ENCODE results near the gene RASD1. TPM values are rescaled to one million over a fixed set of nuclear protein-coding genes. Genes with fewer than 3 reads are reported as not detected.

The RASD1 gene
- total RNA-seq, 1 experiment from 2014 or later = 59.0 TPM

DNA sequence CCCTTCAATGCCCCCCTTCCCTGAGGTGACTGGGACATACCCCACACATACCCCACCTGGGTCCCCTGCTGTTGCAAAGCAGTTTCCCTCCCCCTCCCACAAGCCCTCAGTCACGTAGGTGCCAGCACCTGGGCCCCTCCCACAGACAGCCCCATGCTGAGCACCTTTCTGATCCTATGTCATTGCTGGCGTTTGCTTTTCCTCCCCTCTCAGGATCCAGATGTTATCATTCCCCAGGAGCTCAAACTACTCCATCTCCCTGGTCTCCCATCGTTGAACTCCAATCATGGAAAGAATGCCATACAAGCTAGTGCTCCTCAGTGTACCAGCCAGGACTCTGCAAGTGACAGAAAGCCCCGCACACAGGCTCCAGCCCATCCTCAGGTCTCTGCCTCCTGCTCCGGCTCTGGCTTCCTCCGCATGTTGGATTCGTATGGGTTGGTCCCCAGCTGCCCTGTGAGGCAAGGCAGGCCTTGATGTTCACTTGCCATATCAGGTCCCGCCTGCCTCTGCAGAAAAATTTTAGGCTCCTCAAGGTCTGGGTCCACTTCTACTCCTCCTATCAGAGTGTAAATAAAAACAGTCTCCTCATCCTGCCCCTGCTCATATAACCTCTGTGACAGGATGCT lies 50.8 kb downstream of the RASD1 start:
- H3K36me3 ChIP-seq (ENCODE audit: low read depth, low read length) = no peaks in the 10 kb centered on the region
- H4K20me1 ChIP-seq (ENCODE audit: low read length) = no peaks in the 10 kb centered on the region
- no peak for ATAC-seq
- TSS peak; percentile 95 for BruUV-seq (replicated peaks)
- no peaks in the 10 kb centered on the region for H3K9me3 ChIP-seq (ENCODE audit: low read length)
- intact Hi-C loops (cut with micrococcal nuclease) = no loop called here
- H3F3A ChIP-seq (ENCODE audit: low read length, unreplicated experiment) = peaks cover 6% of the 10 kb centered on the region
- ChIA-PET CTCF (interaction anchor here (0.5 to 1.0 kb wide), 4 partner anchors 54 to 1031 kb away, joined by 3 read pairs; no protein-coding TSS in a partner anchor), POLR2A (ENCODE audit: unreplicated experiment) (no interaction called here)
- TF ChIP-seq, protein P1, sequence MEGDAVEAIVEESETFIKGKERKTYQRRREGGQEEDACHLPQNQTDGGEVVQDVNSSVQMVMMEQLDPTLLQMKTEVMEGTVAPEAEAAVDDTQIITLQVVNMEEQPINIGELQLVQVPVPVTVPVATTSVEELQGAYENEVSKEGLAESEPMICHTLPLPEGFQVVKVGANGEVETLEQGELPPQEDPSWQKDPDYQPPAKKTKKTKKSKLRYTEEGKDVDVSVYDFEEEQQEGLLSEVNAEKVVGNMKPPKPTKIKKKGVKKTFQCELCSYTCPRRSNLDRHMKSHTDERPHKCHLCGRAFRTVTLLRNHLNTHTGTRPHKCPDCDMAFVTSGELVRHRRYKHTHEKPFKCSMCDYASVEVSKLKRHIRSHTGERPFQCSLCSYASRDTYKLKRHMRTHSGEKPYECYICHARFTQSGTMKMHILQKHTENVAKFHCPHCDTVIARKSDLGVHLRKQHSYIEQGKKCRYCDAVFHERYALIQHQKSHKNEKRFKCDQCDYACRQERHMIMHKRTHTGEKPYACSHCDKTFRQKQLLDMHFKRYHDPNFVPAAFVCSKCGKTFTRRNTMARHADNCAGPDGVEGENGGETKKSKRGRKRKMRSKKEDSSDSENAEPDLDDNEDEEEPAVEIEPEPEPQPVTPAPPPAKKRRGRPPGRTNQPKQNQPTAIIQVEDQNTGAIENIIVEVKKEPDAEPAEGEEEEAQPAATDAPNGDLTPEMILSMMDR (conservative IDR thresholded peaks at IDR 0.05; ENCODE audit: low read depth, low read length) = no peak
- TF ChIP-seq EZH2 (IDR thresholded peaks at IDR 0.05; ENCODE audit: low read length, unreplicated experiment) (no peak), EZH2phosphoT487 (IDR thresholded peaks at IDR 0.05; ENCODE audit: borderline replicate concordance, low read length) (no peak)
- H2AFZ ChIP-seq (ENCODE audit: low read length) = no peak overlapping the region
- peak overlapping the region; percentile 10; the same call in 1 of the 2 replicates for H3K4me3 ChIP-seq (ENCODE audit: low read length)
- peaks cover 41% of the 10 kb centered on the region for H3K4me1 ChIP-seq (ENCODE audit: insufficient read depth, low read length)
- peak overlapping the region; percentile 77 for H3K9ac ChIP-seq (ENCODE audit: low read length)
- H3K9me2 ChIP-seq (replicated peaks; ENCODE audit: low read length) = no peaks in the 10 kb centered on the region
- no peak for DNase-seq
- peak overlapping the region; percentile 91 for H3K27ac ChIP-seq (ENCODE audit: low read length)
- H3K4me2 ChIP-seq (ENCODE audit: low read length) = peak overlapping the region; percentile 63
- no peaks in the 10 kb centered on the region for H3K27me3 ChIP-seq (ENCODE audit: low read length)
- H3K79me2 ChIP-seq (ENCODE audit: low read length) = no peaks in the 10 kb centered on the region

Other genes with a start within 250 kb of the RASD1 start
- 178 and 205 TPM in 2 replicates for gene COPS3, start 215.1 kb downstream of the RASD1 start, total RNA-seq (2014; rRNA removed)
- gene NT5M, start 193.0 kb downstream of the RASD1 start, total RNA-seq (2014; rRNA removed) = 8.6 TPM in 2 replicates
- 21.9 and 28.3 TPM in 2 replicates for gene MED9, start 19.4 kb downstream of the RASD1 start, total RNA-seq (2014; rRNA removed)
- gene PEMT, start 95.3 kb upstream of the RASD1 start, total RNA-seq (2014; rRNA removed) = 137 and 178 TPM in 2 replicates
- gene RAI1, start 185.1 kb upstream of the RASD1 start, total RNA-seq (2014; rRNA removed) = 33.0 and 64.2 TPM in 2 replicates